Sigmoid colon (tissue), 4 donors: ENCODE data around the gene PARD3.

Experiments used
- CTCF ChIP-seq, 4 experiments: fragments of 450-650 bp in 3 of 4; fragments of 200-600 bp in 1 of 4; IDR thresholded peaks; one replicate each; pipeline ENCODE4 v1.5.1; 2016 to 2019; ENCODE audit warnings: antibody characterized with exemption in 4 of 4, mild to moderate bottlenecking in 3 of 4, moderate library complexity in 2 of 4
- EP300 ChIP-seq, 4 donors: sonication (generic); formaldehyde crosslinking; IDR thresholded peaks; one replicate each; pipeline ENCODE4 v1.6.1; 2017; ENCODE audit warnings: antibody characterized with exemption in 4 of 4
- POLR2A ChIP-seq, 2 donors: fragments of 450-650 bp; IDR thresholded peaks; one replicate each; pipeline ENCODE4 v1.6.1; 2016; ENCODE audit warnings: antibody characterized with exemption in 2 of 2, mild to moderate bottlenecking in 2 of 2, moderate library complexity in 2 of 2
- POLR2AphosphoS5 ChIP-seq, 4 donors: sonication (generic); formaldehyde crosslinking; IDR thresholded peaks; one replicate each; pipeline ENCODE4 v1.6.1; 2017; ENCODE audit warnings: antibody characterized with exemption in 4 of 4

DNA sequence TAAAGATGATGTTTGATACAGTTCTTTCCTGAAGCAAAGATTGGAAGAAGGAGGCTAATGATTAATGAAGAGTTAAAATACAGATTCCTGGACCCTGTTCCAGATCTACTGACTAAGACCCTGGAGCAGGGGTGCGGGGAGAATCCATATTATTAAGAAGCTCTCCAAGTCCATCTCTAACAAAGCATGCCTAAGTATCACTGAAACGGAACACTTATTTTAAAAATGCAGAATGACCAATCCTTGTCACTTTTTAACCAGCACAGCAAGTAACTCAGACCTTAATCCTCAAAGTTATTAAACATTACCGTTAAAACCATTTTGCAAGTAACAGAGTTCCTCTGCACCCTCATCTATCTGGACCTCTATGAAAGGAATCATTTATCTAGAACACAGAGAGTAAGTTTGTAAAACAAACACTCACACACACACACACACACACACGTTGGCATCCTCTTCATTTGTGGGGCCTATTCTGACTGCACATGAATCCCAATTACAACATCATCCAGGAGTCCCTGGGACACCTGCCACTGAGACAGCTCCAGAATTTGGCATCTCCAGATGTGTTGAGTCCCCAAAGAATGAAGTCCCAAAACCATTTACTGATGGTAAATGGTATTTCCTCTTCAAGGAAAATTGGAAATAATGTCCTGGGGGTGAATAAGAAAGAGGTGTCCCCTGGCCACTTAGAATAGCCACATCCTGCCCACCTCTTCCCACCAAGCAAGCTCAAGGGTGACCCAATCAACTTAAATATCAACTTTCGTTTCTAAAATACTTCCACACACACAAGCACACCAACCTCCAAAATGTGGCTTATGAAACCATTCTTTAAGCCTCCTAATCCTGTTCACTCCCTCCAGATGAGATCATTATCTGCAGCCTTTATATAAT lies 117.5 kb downstream of the PARD3 start:
- TF ChIP-seq CTCF (IDR thresholded peaks at IDR 0.05) (no peak), EP300 (IDR thresholded peaks at IDR 0.05) (no peak), POLR2A (IDR thresholded peaks at IDR 0.05) (no peak), POLR2AphosphoS5 (IDR thresholded peaks at IDR 0.05) (no peak)
